Calu3 (cell line): Measurements from ENCODE around the gene NAB2. TPM values are rescaled to one million over a fixed set of nuclear protein-coding genes. Genes with fewer than 3 reads are reported as not detected.

Source experiments
- BruUV-seq: library from RNA; stranded (reverse); fragments of 400-500 nt; replicated peaks from 2 replicates; lab custom pipeline; 2021; lab: Mats Ljungman, UMichigan
- CTCF ChIA-PET: fragments of 300-600 bp; sonication (Branson Sonifier 250); formaldehyde crosslinking; loops from one replicate; lab custom pipeline; 2022; ENCODE audit warnings: antibody characterized with exemption; lab: Charles Lee
- DNase-seq: peaks from one replicate; pipeline ENCODE4 v3.0.0; 2022
- H3K27ac Mint-ChIP-seq: one replicate; pipeline ENCODE4 v1.8.0; 2022; ENCODE audit warnings: mixed read lengths; ENCODE audit not compliant: unreplicated experiment
- H3K27me3 Mint-ChIP-seq: one replicate; pipeline ENCODE4 v1.8.0; 2022; ENCODE audit warnings: mixed read lengths; ENCODE audit not compliant: unreplicated experiment
- H3K36me3 Mint-ChIP-seq: one replicate; pipeline ENCODE4 v1.8.0; 2022; ENCODE audit warnings: mild to moderate bottlenecking, moderate library complexity, mixed read lengths; ENCODE audit not compliant: insufficient read depth, unreplicated experiment
- H3K4me1 Mint-ChIP-seq: one replicate; pipeline ENCODE4 v1.8.0; 2022; ENCODE audit warnings: mild to moderate bottlenecking, low read depth, mixed read lengths; ENCODE audit not compliant: unreplicated experiment
- H3K4me3 Mint-ChIP-seq: one replicate; pipeline ENCODE4 v1.8.0; 2022; ENCODE audit warnings: mild to moderate bottlenecking, low read depth, moderate library complexity, mixed read lengths; ENCODE audit not compliant: unreplicated experiment
- H3K9me3 Mint-ChIP-seq: one replicate; pipeline ENCODE4 v1.8.0; 2022; ENCODE audit warnings: low read depth, mixed read lengths; ENCODE audit not compliant: unreplicated experiment
- intact Hi-C: fragments of 100-400 bp; cut with micrococcal nuclease; formaldehyde crosslinking; loops from one replicate; pipeline ENCODE4 v1.10.0; 2022; ENCODE audit not compliant: unreplicated experiment
- total RNA-seq: library from RNA; stranded (reverse); gene quantifications from 2 replicates; pipeline ENCODE4 v1.2.3, GENCODE V29; 2022
- TF ChIP-seq, protein P1 (sequence below): fragments of 200-600 bp; IDR thresholded peaks from one replicate; pipeline ENCODE4 v1.8.0; 2022; ENCODE audit warnings: antibody characterized with exemption; ENCODE audit not compliant: unreplicated experiment

The NAB2 gene
- total RNA-seq, 1 experiment from 2014 or later = 21.3 TPM

DNA sequence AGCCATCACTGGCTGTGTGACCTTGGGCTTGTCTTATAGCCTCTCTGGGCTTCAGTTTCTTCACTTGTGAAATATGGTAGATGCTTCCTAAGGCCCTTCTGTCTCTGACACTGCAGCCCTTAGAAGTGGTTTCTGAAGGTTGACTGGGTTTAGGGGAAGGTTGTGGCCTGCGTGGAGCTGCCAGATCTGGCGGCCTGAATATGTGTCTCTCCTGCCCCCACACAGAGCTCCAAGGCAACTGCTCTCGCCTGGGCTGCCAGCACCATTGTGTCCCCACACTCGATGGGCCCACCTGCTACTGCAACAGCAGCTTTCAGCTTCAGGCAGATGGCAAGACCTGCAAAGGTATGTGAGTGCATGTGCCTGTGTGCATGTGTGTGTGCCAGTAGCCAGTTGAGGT lies 54.5 kb downstream of the NAB2 start:
- Mint-ChIP-seq H3K4me3 (no peak overlapping the region), H3K4me1 (peaks cover 10% of the 10 kb centered on the region), H3K27me3 (peaks cover 16% of the 10 kb centered on the region), H3K36me3 (peaks cover 5% of the 10 kb centered on the region), H3K27ac (no peak overlapping the region), H3K9me3 (no peaks in the 10 kb centered on the region)
- intact Hi-C loops = no loop called here
- CTCF ChIA-PET = no interaction called here
- BruUV-seq = no TSS peak
- TF ChIP-seq, protein P1, sequence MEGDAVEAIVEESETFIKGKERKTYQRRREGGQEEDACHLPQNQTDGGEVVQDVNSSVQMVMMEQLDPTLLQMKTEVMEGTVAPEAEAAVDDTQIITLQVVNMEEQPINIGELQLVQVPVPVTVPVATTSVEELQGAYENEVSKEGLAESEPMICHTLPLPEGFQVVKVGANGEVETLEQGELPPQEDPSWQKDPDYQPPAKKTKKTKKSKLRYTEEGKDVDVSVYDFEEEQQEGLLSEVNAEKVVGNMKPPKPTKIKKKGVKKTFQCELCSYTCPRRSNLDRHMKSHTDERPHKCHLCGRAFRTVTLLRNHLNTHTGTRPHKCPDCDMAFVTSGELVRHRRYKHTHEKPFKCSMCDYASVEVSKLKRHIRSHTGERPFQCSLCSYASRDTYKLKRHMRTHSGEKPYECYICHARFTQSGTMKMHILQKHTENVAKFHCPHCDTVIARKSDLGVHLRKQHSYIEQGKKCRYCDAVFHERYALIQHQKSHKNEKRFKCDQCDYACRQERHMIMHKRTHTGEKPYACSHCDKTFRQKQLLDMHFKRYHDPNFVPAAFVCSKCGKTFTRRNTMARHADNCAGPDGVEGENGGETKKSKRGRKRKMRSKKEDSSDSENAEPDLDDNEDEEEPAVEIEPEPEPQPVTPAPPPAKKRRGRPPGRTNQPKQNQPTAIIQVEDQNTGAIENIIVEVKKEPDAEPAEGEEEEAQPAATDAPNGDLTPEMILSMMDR = no peak
- no peak for DNase-seq

Other genes with a start within 250 kb of the NAB2 start
- gene SDR9C7, start 154.7 kb upstream of the NAB2 start, total RNA-seq = not detected in 2 replicates
- 0.24 and 0.28 TPM in 2 replicates for gene RDH16, start 131.5 kb upstream of the NAB2 start, total RNA-seq
- gene ZBTB39, start 82.6 kb upstream of the NAB2 start, total RNA-seq = 10.8 and 11.0 TPM in 2 replicates
- gene TAC3, start 72.6 kb upstream of the NAB2 start, total RNA-seq = not detected in 2 replicates
- gene MYO1A, start 39.0 kb upstream of the NAB2 start, total RNA-seq = 0.31 and 1.5 TPM in 2 replicates
- gene NEMP1, start 10.3 kb upstream of the NAB2 start, total RNA-seq = 60.4 and 63.2 TPM in 2 replicates
- gene STAT6, start 22.2 kb downstream of the NAB2 start, total RNA-seq = 213 and 243 TPM in 2 replicates
- gene LRP1, start 39.4 kb downstream of the NAB2 start, total RNA-seq = 12.4 and 16.6 TPM in 2 replicates
- gene LRP1-AS, start 58.5 kb downstream of the NAB2 start, total RNA-seq = not detected in 2 replicates
- 2.0 and 4.1 TPM in 2 replicates for gene NXPH4, start 127.7 kb downstream of the NAB2 start, total RNA-seq
- 203 and 243 TPM in 2 replicates for gene SHMT2, start 140.6 kb downstream of the NAB2 start, total RNA-seq
- 5.0 and 7.0 TPM in 2 replicates for gene STAC3, start 162.1 kb downstream of the NAB2 start, total RNA-seq